HCEC 1CT (cell line): ENCODE measurements around the gene OPTN.
A peak's percentile ranks its signal among the peaks of the same experiment; 100 is the strongest.
"Not testable (repeated sequence)": the region's sequence is repeated elsewhere in the genome, so short reads cannot be mapped to it uniquely, and the experiment has no call there.

ENCODE experiments used
- DNase-seq: peaks from one replicate; pipeline ENCODE4 v3.0.0-alpha.2; 2017

OPTN gene

GRCh38 chr10:13136651-13137050 lies 36.7 kb downstream of the OPTN start:
- no peak for DNase-seq

- no peak for DNase-seq
Observed at GRCh38 chr10:13139150-13139549, 39.2 kb downstream of the OPTN start.

GRCh38 chr10:13139676-13140075 lies 39.7 kb downstream of the OPTN start:
- DNase-seq = no peak

GRCh38 chr10:13140627-13141190 lies 40.7 kb downstream of the OPTN start:
- no peak for DNase-seq

GRCh38 chr10:13143766-13144165 lies 43.8 kb downstream of the OPTN start:
- DNase-seq = no peak

GRCh38 chr10:13144814-13145213 lies 44.9 kb downstream of the OPTN start:
- DNase-seq = no peak

GRCh38 chr10:13146379-13146778 lies 46.4 kb downstream of the OPTN start:
- peak; percentile 4 for DNase-seq

- DNase-seq = no peak
Observed at GRCh38 chr10:13147161-13147560, 47.2 kb downstream of the OPTN start.

GRCh38 chr10:13152296-13152695 lies 52.3 kb downstream of the OPTN start:
- no peak for DNase-seq

- not testable (repeated sequence) for DNase-seq
Observed at GRCh38 chr10:13155860-13156259, 55.9 kb downstream of the OPTN start.

GRCh38 chr10:13158401-13158800 lies 58.4 kb downstream of the OPTN start:
- DNase-seq = no peak

GRCh38 chr10:13160934-13161856 lies 61.2 kb downstream of the OPTN start, which contains the start of gene MCM10:
Gene MCM10, plus strand, starts transcription at chr10:13161558. Its CDS starts 2,645 bp downstream, at chr10:13164203.
- peak; percentile 100 for DNase-seq

GRCh38 chr10:13161857-13162271 lies 61.9 kb downstream of the OPTN start:
- no peak for DNase-seq

GRCh38 chr10:13163859-13164258 lies 63.9 kb downstream of the OPTN start:
- no peak for DNase-seq

GRCh38 chr10:13165177-13165576 lies 65.2 kb downstream of the OPTN start:
- no peak for DNase-seq

- DNase-seq = no peak
Observed at GRCh38 chr10:13167568-13167967, 67.6 kb downstream of the OPTN start.

- no peak for DNase-seq
Observed at GRCh38 chr10:13168781-13169180, 68.8 kb downstream of the OPTN start.

- no peak for DNase-seq
Observed at GRCh38 chr10:13173616-13174015, 73.7 kb downstream of the OPTN start.

GRCh38 chr10:13180788-13181187 lies 80.8 kb downstream of the OPTN start:
- no peak for DNase-seq

GRCh38 chr10:13182424-13182823 lies 82.5 kb downstream of the OPTN start:
- no peak for DNase-seq

- no peak for DNase-seq
Observed at GRCh38 chr10:13183625-13184024, 83.7 kb downstream of the OPTN start.

GRCh38 chr10:13184276-13184675 lies 84.3 kb downstream of the OPTN start:
- DNase-seq = no peak

GRCh38 chr10:13184730-13185514 lies 85.0 kb downstream of the OPTN start:
- no peak for DNase-seq
